Neuronal stem cell (in vitro differentiated cells): ENCODE results near the gene ARHGAP9.

Source experiments
- DNase-seq: peaks from one replicate; pipeline ENCODE4 v3.0.0-alpha.2; 2013; ENCODE audit warnings: low spot score
- H2AFZ ChIP-seq: one replicate; pipeline ENCODE4 v1.6.1; 2013; ENCODE audit warnings: mild to moderate bottlenecking, low read length, inconsistent platforms
- H2AK5ac ChIP-seq: 2 replicates; pipeline ENCODE4 v1.6.1; 2013; ENCODE audit warnings: low read depth, mild to moderate bottlenecking, inconsistent platforms, low read length, moderate library complexity, mixed read lengths
- H2BK120ac ChIP-seq: 2 replicates; pipeline ENCODE4 v1.6.1; 2013; ENCODE audit warnings: low read depth, mild to moderate bottlenecking, inconsistent platforms, low read length, moderate library complexity, mixed read lengths
- H2BK12ac ChIP-seq: one replicate; pipeline ENCODE4 v1.6.1; 2013; ENCODE audit warnings: low read length, inconsistent platforms
- H2BK15ac ChIP-seq: 2 replicates; pipeline ENCODE4 v1.6.1; 2013; ENCODE audit warnings: mild to moderate bottlenecking, low read length, inconsistent platforms, mixed read lengths
- H2BK5ac ChIP-seq: one replicate; pipeline ENCODE4 v1.6.1; 2013; ENCODE audit warnings: inconsistent platforms, mild to moderate bottlenecking, low read length, moderate library complexity
- H3K14ac ChIP-seq: one replicate; pipeline ENCODE4 v1.6.1; 2013; ENCODE audit warnings: low read length, inconsistent platforms
- H3K18ac ChIP-seq: 2 replicates; pipeline ENCODE4 v1.6.1; 2013; ENCODE audit warnings: low read length, inconsistent platforms
- H3K23ac ChIP-seq: 2 replicates; pipeline ENCODE4 v1.6.1; 2013; ENCODE audit warnings: low read depth, mild to moderate bottlenecking, mixed read lengths, low read length, inconsistent platforms; ENCODE audit not compliant: poor library complexity
- H3K27ac ChIP-seq: replicated peaks from 3 replicates; pipeline ENCODE4 v1.5.1; 2013; ENCODE audit warnings: low read length, inconsistent platforms
- H3K27me3 ChIP-seq, 3 experiments: 2 replicates each; pipeline ENCODE4 v1.6.1; 2013; ENCODE audit warnings: low read length in 3 of 3, mild to moderate bottlenecking in 2 of 3, inconsistent platforms in 1 of 3, low read depth in 1 of 3, mixed read lengths in 1 of 3, moderate library complexity in 1 of 3; ENCODE audit not compliant: control insufficient read depth in 3 of 3, insufficient read depth in 3 of 3
- H3K36me3 ChIP-seq, 2 donors: replicated peaks in 1 of 2; 2 replicates each; pipeline ENCODE4 v1.6.1; 2013; ENCODE audit warnings: low read length in 2 of 2; ENCODE audit not compliant: control insufficient read depth in 2 of 2, insufficient read depth in 2 of 2
- H3K4ac ChIP-seq: 2 replicates; pipeline ENCODE4 v1.6.1; 2013; ENCODE audit warnings: inconsistent platforms, mild to moderate bottlenecking, low read length, moderate library complexity
- H3K4me1 ChIP-seq, 2 donors: 1 replicate in 1 of 2; 2 replicates in 1 of 2; pipeline ENCODE4 v1.6.1; 2013; ENCODE audit warnings: low read length in 2 of 2, low read depth in 1 of 2; ENCODE audit not compliant: control insufficient read depth in 2 of 2, insufficient read depth in 1 of 2
- H3K4me2 ChIP-seq: one replicate; pipeline ENCODE4 v1.6.1; 2013; ENCODE audit warnings: mild to moderate bottlenecking, low read length, inconsistent platforms; ENCODE audit not compliant: insufficient read depth, poor library complexity, severe bottlenecking
- H3K4me3 ChIP-seq, 2 donors: 2 replicates each; pipeline ENCODE4 v1.5.1; 2013; ENCODE audit warnings: low read length in 2 of 2, mild to moderate bottlenecking in 2 of 2, inconsistent platforms in 1 of 2, moderate library complexity in 1 of 2
- H3K79me1 ChIP-seq: one replicate; pipeline ENCODE4 v1.6.1; 2013; ENCODE audit warnings: low read depth, mild to moderate bottlenecking, inconsistent platforms, low read length, moderate library complexity
- H3K9ac ChIP-seq: one replicate; pipeline ENCODE4 v1.6.1; 2013; ENCODE audit warnings: mild to moderate bottlenecking, low read depth, low read length, inconsistent platforms; ENCODE audit not compliant: poor library complexity
- H3K9me3 ChIP-seq, 2 donors: replicated peaks in 1 of 2; 2 replicates each; pipeline versions ENCODE3 to v1.6.1; 2013; ENCODE audit warnings: low read length in 2 of 2, mild to moderate bottlenecking in 2 of 2, inconsistent platforms in 1 of 2, low read depth in 1 of 2, mixed read lengths in 1 of 2, moderate library complexity in 1 of 2; ENCODE audit not compliant: control insufficient read depth in 2 of 2, insufficient read depth in 1 of 2
- H4K8ac ChIP-seq: one replicate; pipeline ENCODE4 v1.6.1; 2013; ENCODE audit warnings: low read depth, mild to moderate bottlenecking, inconsistent platforms, low read length, moderate library complexity
- H4K91ac ChIP-seq: one replicate; pipeline ENCODE4 v1.6.1; 2013; ENCODE audit warnings: low read length, low read depth, mild to moderate bottlenecking, inconsistent platforms; ENCODE audit not compliant: poor library complexity
- WGBS, 2 donors: extraction: QIAGEN DNeasy Blood & Tissue Kit; methylation state at CpG; one replicate each; pipeline ENCODE4 v1.1.7; 2013; ENCODE audit warnings: missing lambda C conversion rate in 2 of 2, mixed read lengths in 1 of 2; ENCODE audit not compliant: insufficient read length in 2 of 2, insufficient replicate concordance in 1 of 2; ENCODE audit errors: extremely low coverage in 2 of 2; 5-methylcytosine and 5-hydroxymethylcytosine counted together

Gene ARHGAP9

GRCh38 chr12:57435293-57435692, 44.4 kb downstream of the ARHGAP9 start:
- H3K4me1 ChIP-seq, result no peaks in the 10 kb centered on the region
- no peak overlapping the region for H2BK15ac ChIP-seq
- H2BK120ac ChIP-seq, result no peak overlapping the region
- no peak overlapping the region for H3K23ac ChIP-seq
- no peak overlapping the region for H4K91ac ChIP-seq
- H2BK12ac ChIP-seq, result no peak overlapping the region
- no peaks in the 10 kb centered on the region for H3K27me3 ChIP-seq
- no CpG with 5 or more reads among the region's 4 CpGs for WGBS, 2 donors
- no peaks in the 10 kb centered on the region for H3K79me1 ChIP-seq
- no peak overlapping the region for H3K4me3 ChIP-seq
- peak overlapping the region; percentile 20 for H2AFZ ChIP-seq
- H3K36me3 ChIP-seq, result no peaks in the 10 kb centered on the region
- no peak overlapping the region for H2AK5ac ChIP-seq
- no peak overlapping the region for H3K9ac ChIP-seq
- H3K14ac ChIP-seq, result no peak overlapping the region
- H3K4ac ChIP-seq, result no peak overlapping the region
- H3K9me3 ChIP-seq, result no peaks in the 10 kb centered on the region
- no peak overlapping the region for H3K4me2 ChIP-seq
- H3K18ac ChIP-seq, result no peak overlapping the region
- H2BK5ac ChIP-seq, result no peak overlapping the region
- no peak for DNase-seq
- no peak overlapping the region for H4K8ac ChIP-seq
- H3K27ac ChIP-seq, result no peak overlapping the region

GRCh38 chr12:57434517-57435223, 45.0 kb downstream of the ARHGAP9 start, which contains the start of gene INHBC:
Gene INHBC (plus strand): TSS chr12:57434784. CDS start chr12:57434887, 103 bp downstream.
- no peak for DNase-seq
- WGBS, 2 donors, result no CpG with 5 or more reads among the region's 8 CpGs
- no peaks in the 10 kb centered on the region for H3K9me3 ChIP-seq

GRCh38 chr12:57433370-57433769, 46.3 kb downstream of the ARHGAP9 start:
- no peaks in the 10 kb centered on the region for H3K79me1 ChIP-seq
- H3K23ac ChIP-seq, result no peak overlapping the region
- no peak overlapping the region for H3K4me2 ChIP-seq
- WGBS, 2 donors, result no CpG with 5 or more reads among the region's 3 CpGs
- peaks cover 0 to 3% of the 10 kb centered on the region in 2 donors for H3K4me1 ChIP-seq
- H3K9ac ChIP-seq, result no peak overlapping the region
- no peak overlapping the region for H3K4ac ChIP-seq
- H2BK12ac ChIP-seq, result no peak overlapping the region
- no peak overlapping the region for H2BK5ac ChIP-seq
- H4K8ac ChIP-seq, result no peak overlapping the region
- no peak for DNase-seq
- H3K9me3 ChIP-seq, result no peaks in the 10 kb centered on the region
- H2BK15ac ChIP-seq, result no peak overlapping the region
- H4K91ac ChIP-seq, result no peak overlapping the region
- no peaks in the 10 kb centered on the region for H3K27me3 ChIP-seq
- no peak overlapping the region for H2AFZ ChIP-seq
- no peak overlapping the region for H3K14ac ChIP-seq
- no peak overlapping the region for H3K4me3 ChIP-seq
- H3K27ac ChIP-seq, result no peak overlapping the region
- no peak overlapping the region for H2AK5ac ChIP-seq
- no peaks in the 10 kb centered on the region for H3K36me3 ChIP-seq
- H3K18ac ChIP-seq, result no peak overlapping the region
- H2BK120ac ChIP-seq, result no peak overlapping the region

More at GRCh38 chr12:57434517-57435223, 45.0 kb downstream of the ARHGAP9 start, which contains the start of gene INHBC:
- Histone ChIP-seq H3K14ac (no peak within 1 kb of the TSS), H2AK5ac (peak within 1 kb of the TSS; percentile 15), H3K4me1 (no peaks in the 10 kb centered on the region), H3K27ac (no peak within 1 kb of the TSS), H3K4ac (no peak within 1 kb of the TSS), H2BK120ac (no peak within 1 kb of the TSS), H3K27me3 (no peaks in the 10 kb centered on the region), H3K18ac (no peak within 1 kb of the TSS), H2BK5ac (no peak within 1 kb of the TSS), H2BK12ac (no peak within 1 kb of the TSS), H3K23ac (peak within 1 kb of the TSS; percentile 3), H2BK15ac (no peak within 1 kb of the TSS), H2AFZ (peak within 1 kb of the TSS; percentile 20), H3K4me3 (no peak within 1 kb of the TSS), H4K91ac (no peak within 1 kb of the TSS), H3K4me2 (no peak within 1 kb of the TSS), H3K79me1 (no peaks in the 10 kb centered on the region), H3K9ac (no peak within 1 kb of the TSS), H4K8ac (no peak within 1 kb of the TSS), H3K36me3 (no peaks in the 10 kb centered on the region)

GRCh38 chr12:57431654-57432188, 47.9 kb downstream of the ARHGAP9 start:
- H4K91ac ChIP-seq, result no peak overlapping the region
- H3K79me1 ChIP-seq, result no peaks in the 10 kb centered on the region
- no peak overlapping the region for H3K23ac ChIP-seq
- no peak overlapping the region for H3K14ac ChIP-seq
- no peak overlapping the region for H3K4me2 ChIP-seq
- peak overlapping the region in 1 of 2 donors; percentile 57 for H3K4me3 ChIP-seq
- H3K9ac ChIP-seq, result no peak overlapping the region
- no peak overlapping the region for H4K8ac ChIP-seq
- no peak overlapping the region for H2BK5ac ChIP-seq
- peak overlapping the region; percentile 80 for H2AFZ ChIP-seq
- no peak overlapping the region for H3K4ac ChIP-seq
- H3K27ac ChIP-seq, result no peak overlapping the region
- no CpG with 5 or more reads among the region's 11 CpGs for WGBS, 2 donors
- no peak overlapping the region for H2BK15ac ChIP-seq
- no peaks in the 10 kb centered on the region for H3K27me3 ChIP-seq
- H3K4me1 ChIP-seq, result peaks cover 0 to 3% of the 10 kb centered on the region in 2 donors
- H3K18ac ChIP-seq, result no peak overlapping the region
- H3K9me3 ChIP-seq, result no peaks in the 10 kb centered on the region
- no peak overlapping the region for H2BK120ac ChIP-seq
- H2BK12ac ChIP-seq, result no peak overlapping the region
- no peak overlapping the region for H2AK5ac ChIP-seq
- no peak for DNase-seq
- H3K36me3 ChIP-seq, result no peaks in the 10 kb centered on the region
